Measurements from ENCODE around the gene NSG2.

The NSG2 gene

GRCh38 chr5:174157048-174157447, 111.5 kb downstream of the NSG2 start:
- Histone ChIP-seq H3K4me2 (ENCODE audit: low read length) (no peak overlapping the region), H3K79me2 (ENCODE audit: insufficient read depth, low read length) (no peaks in the 10 kb centered on the region)

More at GRCh38 chr5:174157048-174157447, 111.5 kb downstream of the NSG2 start:
- Histone ChIP-seq H4K20me1 (ENCODE audit: insufficient read depth, low read length) (no peaks in the 10 kb centered on the region), H3K9ac (ENCODE audit: low read length) (no peak overlapping the region), H3K4me3 (ENCODE audit: low read depth, low read length, poor library complexity, severe bottlenecking) (no peak overlapping the region), H2AFZ (ENCODE audit: low read length) (no peak overlapping the region), H3F3A (ENCODE audit: insufficient read depth, low read length) (no peaks in the 10 kb centered on the region), H3K27me3 (ENCODE audit: insufficient read depth, low read length) (no peaks in the 10 kb centered on the region), H3K4me1 (ENCODE audit: insufficient read depth, low read length, severe bottlenecking) (no peaks in the 10 kb centered on the region), H3K9me2 (ENCODE audit: low read depth, low read length) (no peaks in the 10 kb centered on the region), H3K9me3 (ENCODE audit: low read length) (no peaks in the 10 kb centered on the region), H3K27ac (ENCODE audit: low read depth, low read length, poor library complexity, severe bottlenecking) (no peak overlapping the region), H3K36me3 (ENCODE audit: insufficient read depth, low read length) (no peaks in the 10 kb centered on the region)
- TF ChIP-seq CTCF (IDR thresholded peaks at IDR 0.05; ENCODE audit: low read length), result no peak
- no peak for TF ChIP-seq EZH2 (IDR thresholded peaks at IDR 0.05; ENCODE audit: borderline replicate concordance, low read length)

All from OCI-LY1 (cell line).